ENCODE data around the gene F11R.
A peak's percentile ranks its signal among the peaks of the same experiment; 100 is the strongest.
"Not testable (repeated sequence)": the region's sequence is repeated elsewhere in the genome, so short reads cannot be mapped to it uniquely, and the experiment has no call there.

F11R gene

GRCh38 chr1:161012420-161012819, 8.5 kb downstream of the F11R start:
- no peak for DNase-seq (ENCODE audit: low spot score)

DNA sequence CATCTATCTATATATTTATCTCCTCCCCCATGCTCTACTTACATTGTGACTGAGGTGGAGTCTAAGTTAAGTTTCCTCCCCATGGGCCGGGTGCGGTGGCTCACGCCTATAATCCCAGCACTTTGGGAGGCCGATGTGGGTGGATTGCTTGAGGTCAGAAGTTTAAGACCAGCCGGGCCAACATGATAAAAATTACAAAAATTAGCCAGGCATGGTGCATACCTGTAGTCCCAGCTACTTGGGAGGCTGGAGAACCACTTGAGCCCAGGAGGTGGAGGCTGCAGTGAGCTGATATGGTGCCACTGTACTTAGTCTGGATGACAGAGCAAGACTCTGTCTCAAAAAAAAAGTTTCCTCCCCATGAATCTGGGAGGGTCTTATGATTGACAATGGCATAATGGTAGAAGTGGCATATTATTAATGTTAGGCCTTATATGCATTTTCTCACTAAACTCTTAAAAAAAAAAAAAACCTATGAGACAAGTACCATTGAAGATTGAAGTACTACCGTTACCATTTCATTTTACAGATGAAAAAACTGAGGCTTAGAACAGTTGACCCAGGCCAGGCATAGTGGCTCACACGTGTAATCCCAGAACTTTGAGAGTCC, 11.2 kb downstream of the F11R start:
- DNase-seq (ENCODE audit: low spot score), result no peak

GRCh38 chr1:161008869-161009510, 12.0 kb downstream of the F11R start:
- no peak for DNase-seq (ENCODE audit: low spot score)

DNA sequence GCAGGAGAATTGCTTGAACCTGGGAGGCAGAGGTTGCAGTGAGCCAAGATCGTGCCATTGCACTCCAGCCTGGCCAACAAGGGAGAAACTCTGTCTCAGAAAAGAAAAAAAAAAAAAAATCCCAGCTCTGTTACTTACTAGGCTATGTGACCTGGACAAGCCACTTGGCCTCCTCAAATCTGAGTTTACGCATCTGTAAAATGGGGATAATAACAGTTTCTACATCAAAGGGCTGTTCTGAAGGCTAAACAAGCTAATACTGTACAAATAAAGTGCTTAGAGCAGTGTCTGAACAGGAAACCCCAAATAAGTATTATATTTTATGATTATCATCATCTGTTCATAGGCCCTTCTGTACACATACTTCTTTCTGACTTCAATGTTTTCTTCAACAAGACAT, 13.6 kb downstream of the F11R start:
- DNase-seq (ENCODE audit: low spot score), result no peak

DNA sequence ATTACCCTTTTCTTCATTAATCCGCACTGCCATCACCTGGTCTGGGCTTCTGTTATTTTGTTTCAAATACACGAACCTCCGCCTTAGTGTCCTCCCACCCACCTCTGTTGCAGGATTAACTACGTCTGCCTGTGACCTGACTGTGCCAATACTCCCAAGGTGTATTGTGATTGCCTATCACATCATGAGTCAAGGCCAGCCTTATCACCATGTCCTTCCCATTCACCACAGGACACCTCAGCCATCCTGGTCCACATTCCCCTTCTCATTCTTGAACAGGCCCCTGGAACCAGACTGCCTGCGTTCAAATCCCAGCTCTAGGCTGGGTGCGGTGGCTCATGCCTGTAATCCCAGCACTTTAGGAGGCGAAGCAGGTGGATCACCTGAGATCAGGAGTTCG, 14.4 kb downstream of the F11R start:
- no peak for DNase-seq (ENCODE audit: low spot score)

DNA sequence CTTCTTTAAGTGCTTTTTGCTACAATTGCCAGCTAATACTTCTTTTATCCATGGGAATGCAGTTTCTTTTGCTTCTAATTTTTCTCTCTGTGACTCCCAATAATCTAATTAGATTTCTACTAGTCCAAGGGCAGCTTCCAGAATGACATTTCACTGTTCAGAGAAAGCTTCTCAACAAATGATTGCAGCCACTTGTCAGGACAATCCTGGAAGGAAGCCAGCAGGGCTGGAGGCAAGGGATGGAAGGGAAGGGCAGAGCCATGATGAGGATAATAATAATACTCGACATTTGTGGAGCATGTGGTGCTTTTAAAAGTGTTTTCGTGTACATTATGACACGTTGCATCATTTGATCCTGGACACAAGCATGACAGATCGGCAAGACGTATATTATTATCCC, 19.4 kb downstream of the F11R start:
- no peak for DNase-seq (ENCODE audit: low spot score)

DNA sequence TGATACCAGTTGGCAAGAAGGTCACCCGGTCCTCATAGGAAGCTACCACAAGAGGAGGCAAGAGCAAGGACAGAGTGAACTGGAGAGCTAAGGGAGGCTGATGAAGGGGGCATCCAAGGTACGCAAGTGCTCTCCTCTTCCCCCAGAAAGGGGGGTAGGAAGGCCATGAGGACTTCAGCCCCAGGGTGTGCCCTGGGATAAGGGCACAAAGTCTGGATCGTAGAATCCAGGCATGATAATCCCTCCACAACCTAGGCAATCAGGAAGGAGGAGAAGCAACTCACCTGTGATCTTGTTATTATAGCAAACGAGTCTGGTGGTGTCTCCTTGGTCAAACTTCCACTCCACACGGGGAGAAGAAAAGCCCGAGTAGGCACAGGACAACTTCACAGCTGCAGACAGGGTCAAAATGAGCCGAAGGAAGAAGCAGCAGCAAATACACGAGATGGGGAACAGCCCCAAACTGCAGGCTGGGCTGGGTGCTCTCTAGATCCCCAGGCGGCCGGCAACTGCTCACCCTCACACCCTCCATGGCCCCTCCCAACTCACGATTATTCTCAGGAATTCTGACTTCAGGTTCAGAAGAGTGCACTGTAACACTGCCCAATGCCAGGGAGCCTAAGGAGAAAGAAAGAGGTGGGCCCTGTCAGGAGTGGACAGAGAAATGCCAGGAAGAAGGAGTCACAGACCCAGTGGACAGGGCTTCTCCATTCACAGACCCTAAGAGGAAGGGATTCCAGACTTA, 20.0 kb downstream of the F11R start:
- DNase-seq (ENCODE audit: low spot score), result no peak

- DNase-seq (ENCODE audit: low spot score), result no peak
Observed at GRCh38 chr1:160999376-160999775, 21.6 kb downstream of the F11R start.

GRCh38 chr1:160997323-160998038, 23.5 kb downstream of the F11R start:
- DNase-seq (ENCODE audit: low spot score), result peak; percentile 74

DNA sequence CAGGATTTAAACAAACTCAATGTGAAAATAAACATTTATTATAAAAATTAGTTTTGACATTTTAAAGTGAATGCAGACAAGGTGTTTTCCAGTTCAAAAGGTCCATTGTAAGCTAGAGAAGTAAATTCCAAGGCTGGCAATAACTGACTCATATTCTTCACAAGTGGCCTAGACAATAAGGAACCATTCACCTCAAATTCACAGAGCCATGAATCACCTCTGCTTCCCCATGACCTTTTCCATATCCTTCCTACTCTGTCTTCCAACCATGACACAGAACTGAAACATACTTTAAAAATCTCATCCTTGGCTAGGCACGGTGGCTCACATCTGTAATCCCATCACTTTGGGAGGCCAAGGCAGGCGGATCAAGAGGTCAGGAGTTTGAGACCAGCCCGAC, 24.8 kb downstream of the F11R start:
- DNase-seq (ENCODE audit: low spot score), result no peak

GRCh38 chr1:160993544-160994193, 27.3 kb downstream of the F11R start:
- DNase-seq (ENCODE audit: low spot score), result peak; percentile 44

DNA sequence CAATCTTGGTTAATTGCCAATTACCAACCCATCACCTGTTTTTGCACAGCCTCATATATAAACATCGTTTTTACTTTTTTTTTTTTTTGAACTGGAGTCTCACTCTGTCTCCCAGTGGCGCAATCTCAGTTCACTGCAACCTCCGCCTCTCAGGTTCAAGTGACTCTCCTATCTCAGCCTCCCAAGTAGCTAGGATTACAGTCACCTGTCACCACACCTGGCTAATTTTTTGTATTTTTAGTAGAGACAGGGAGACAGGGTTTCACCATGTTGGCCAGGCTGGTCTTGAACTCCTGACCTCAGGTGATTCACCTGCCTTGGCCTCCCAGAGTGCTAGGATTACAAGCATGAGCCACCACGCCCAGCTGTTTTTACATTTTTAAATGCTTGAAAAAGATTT, 28.9 kb downstream of the F11R start:
- not testable (repeated sequence) for DNase-seq (ENCODE audit: low spot score)

DNA sequence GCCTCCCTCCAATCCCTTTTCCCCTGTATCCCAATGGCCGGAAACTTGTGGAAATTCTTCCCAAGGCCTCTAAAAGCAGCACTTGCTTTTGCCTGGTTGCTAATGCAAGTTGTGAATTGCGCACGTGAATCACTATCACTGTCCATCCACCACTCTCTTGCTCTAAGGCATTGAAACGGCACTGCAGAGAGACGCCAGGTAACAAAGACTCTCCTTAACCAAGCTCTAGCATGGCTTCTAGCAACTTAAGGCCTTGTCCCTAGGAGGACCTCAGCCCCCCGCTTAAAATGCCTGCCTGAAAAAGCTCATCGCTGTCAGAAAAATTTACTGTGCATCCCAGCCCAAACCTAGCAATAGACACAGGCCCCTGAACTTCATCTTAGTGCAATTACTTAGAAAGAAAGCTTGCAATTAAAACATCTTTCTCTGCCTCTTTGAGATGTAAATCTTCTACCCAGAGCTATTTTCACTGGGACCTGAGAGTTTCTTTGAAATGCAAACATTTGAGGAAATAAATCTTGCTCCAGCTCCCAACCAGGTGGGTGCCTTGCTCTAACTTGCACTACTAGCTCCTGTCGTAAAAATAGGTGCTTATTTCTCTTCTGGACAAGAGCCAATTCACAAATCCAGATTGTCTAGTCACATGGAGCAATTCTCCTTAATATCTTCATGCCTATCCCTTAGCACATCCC, 33.4 kb downstream of the F11R start:
- DNase-seq (ENCODE audit: low spot score), result no peak

- DNase-seq (ENCODE audit: low spot score), result no peak
Observed at GRCh38 chr1:160985723-160986122, 35.2 kb downstream of the F11R start.

- DNase-seq (ENCODE audit: low spot score), result no peak
Observed at GRCh38 chr1:160981584-160982411, 39.2 kb downstream of the F11R start.

- DNase-seq (ENCODE audit: low spot score), result no peak
Observed at GRCh38 chr1:160979286-160979685, 41.7 kb downstream of the F11R start.

GRCh38 chr1:160978510-160978927, 42.4 kb downstream of the F11R start:
- DNase-seq (ENCODE audit: low spot score), result no peak

GRCh38 chr1:160975026-160975425, 45.9 kb downstream of the F11R start:
- no peak for DNase-seq (ENCODE audit: low spot score)

DNA sequence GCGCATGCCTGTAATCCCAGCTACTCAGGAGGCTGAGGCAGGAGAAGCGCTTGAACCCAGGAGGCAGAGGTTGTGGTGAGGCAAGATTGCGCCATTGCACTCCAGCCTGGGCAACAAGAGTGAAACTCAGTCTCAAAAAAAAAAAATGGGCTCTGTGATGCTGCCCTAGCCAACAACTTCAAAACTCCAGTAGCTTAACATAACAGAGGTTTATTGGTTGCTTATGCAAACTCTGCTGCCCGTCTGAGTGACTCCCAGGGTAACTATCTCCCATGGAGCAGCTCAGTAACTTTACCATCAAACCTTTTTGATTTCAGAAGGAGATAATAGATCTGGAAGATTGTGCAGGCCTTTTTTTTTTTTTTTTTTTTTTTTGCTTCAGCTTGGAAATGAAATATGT, 47.5 kb downstream of the F11R start:
- DNase-seq (ENCODE audit: low spot score), result no peak

GRCh38 chr1:160972939-160973338, 48.0 kb downstream of the F11R start:
- DNase-seq (ENCODE audit: low spot score), result no peak

GRCh38 chr1:160971618-160972056, 49.3 kb downstream of the F11R start:
- DNase-seq (ENCODE audit: low spot score), result no peak

All from hepatic stellate cell (primary cell).